Fibroblast of skin of right biceps (primary cell): ENCODE results near the gene DDR2.
A peak's percentile ranks its signal among the peaks of the same experiment; 100 is the strongest.

Experiments
- DNase-seq: peaks from one replicate; pipeline ENCODE4 v3.0.0-alpha.2; 2013

DDR2 gene

GRCh38 chr1:162631546-162632191, 595 bp upstream of the DDR2 start:
- peak; percentile 82 for DNase-seq

DNA sequence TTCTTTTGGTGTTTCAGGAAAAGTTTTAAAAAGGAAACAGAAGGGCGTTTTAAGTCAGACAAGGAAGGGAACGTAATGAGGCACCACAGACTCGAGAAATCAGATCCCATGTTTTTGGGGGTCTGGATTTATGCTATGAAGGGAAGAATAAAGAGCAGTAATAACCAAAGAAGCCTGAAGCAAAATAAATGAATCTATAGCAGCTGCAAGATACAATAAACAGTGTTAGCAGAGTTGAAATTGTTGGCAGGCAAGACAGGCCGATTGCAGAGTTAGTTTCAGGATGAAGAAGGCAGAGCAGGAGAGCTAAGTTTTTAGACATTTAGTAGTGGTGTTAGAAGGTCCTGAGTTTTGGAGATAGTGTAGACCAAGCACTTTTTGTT, 425 bp downstream of the DDR2 start:
- peak; percentile 30 for DNase-seq

DNA sequence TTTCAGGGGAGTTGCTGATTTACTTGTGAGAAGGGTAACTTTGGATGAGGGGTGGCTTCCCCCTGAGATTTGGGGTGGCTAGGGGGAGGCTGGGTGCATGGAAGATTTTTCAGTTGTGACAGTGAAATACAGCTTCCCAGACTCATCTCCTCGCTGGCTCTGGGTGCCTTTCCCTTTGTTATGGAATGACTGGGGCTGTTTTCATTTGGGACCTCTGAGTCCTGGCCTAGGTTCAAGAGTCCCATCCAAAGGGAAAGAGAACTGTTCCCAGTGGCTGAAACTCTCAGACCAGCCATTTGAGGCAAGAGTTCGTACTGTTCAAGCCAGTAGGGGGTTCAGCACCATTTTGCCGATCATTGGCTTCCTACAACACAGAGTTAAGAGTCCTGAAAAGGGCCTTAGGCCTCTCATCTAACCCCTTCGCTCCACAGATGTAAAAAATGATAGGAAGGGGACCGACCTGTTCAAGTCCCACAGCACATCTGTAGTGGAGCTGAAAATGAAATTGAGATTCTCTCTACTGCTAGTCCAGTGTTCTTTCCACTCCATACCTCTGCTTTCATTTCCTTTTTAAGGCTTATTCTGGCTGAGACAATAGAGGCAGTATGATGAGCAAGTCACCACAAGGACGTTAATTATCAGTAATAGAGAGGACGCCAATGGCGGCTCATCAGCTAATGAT, 958 bp downstream of the DDR2 start:
- peak; percentile 74 for DNase-seq

GRCh38 chr1:162635418-162635817, 3.2 kb downstream of the DDR2 start:
- DNase-seq, result no peak

DNA sequence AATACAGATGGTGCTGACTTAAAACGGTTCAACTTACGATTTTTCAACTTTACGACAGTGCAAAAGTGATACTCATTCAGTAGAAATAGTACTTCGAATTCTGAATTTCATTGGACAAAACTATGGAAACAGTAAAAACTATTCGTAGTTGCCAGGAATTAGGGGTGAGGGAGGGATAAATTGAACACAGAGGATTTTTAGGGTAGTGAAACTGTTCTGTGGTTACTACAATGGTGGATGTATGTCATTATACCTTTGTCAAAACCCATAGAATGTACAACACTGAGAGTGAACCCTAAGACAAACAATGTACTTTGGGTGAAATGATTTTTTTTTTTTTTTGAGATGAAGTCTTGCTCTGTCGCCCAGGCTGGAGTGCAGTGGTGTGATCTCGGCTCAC, 7.5 kb downstream of the DDR2 start:
- no peak for DNase-seq

GRCh38 chr1:162641114-162641513, 8.8 kb downstream of the DDR2 start:
- DNase-seq, result no peak

- DNase-seq, result no peak
Measured at GRCh38 chr1:162644986-162645314, 12.7 kb downstream of the DDR2 start.

- no peak for DNase-seq
Measured at GRCh38 chr1:162645666-162646065, 13.4 kb downstream of the DDR2 start.

DNA sequence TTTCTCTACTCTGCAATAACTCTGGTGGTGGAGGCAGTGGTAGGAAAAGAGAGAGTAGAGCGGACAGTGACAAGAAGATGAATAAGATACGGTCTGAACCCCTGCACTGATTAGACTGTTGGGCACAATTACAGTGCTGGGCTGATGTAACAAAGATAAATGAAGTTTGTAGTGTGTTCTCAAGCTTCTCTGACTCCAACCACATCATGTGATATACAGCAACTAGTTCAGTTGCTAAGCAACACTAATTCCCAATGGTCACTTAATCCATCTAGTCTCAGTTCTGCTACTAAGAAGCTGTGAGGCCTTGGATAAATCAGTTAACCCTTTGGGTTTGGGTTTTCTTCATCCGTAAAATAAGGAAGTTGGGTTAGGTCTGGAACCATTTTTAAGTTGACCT, 17.3 kb downstream of the DDR2 start:
- no peak for DNase-seq

DNA sequence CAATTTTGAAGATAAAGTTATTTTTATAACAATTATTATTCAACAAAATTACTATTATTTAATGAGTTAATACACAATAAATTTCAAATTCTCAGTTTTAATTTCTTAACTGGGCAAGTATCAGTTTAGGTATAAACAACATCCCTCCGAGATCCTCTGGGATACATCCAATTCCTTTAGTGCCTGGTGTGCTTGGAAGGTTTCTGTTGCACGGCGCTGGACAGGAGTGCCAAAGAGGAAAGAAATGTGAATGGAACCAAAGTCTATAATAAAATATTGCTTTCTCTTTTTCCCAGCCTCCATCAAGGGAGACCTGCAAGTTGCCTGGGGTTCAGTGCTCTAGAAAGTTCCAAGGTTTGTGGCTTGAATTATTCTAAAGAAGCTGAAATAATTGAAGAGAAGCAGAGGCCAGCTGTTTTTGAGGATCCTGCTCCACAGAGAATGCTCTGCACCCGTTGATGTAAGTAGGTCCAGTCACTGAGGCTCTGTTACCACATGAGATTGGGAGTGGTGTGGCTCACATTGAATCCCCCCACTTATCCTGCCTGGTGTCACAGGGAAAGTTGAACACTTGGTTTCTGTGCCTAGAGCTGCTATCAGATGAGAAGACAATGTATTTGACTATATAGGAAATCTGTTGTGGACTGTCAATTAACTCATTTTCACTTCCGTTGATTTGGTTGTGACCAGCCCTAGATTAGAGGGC, 22.8 kb downstream of the DDR2 start:
- no peak for DNase-seq

DNA sequence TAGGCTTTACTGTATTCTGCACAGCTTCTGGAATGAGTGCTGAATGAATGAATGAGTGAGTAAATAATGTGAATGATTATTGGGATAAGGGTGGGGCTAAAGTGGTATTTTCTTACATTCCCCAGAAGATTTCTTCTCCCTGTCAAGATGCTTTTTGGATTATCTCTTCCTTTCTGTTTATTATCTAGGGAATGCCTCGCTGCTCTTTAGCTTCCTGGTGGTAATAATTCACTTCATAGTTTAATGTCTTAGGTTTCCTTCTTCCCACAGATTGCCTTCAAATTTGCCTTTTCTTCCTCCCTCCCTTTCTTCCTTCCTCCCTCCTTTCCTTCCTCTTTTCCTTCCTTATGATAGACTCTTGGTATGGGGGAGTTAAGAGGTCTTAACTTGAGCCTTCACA, 24.0 kb downstream of the DDR2 start:
- DNase-seq, result no peak

- no peak for DNase-seq
Measured at GRCh38 chr1:162660574-162660973, 28.3 kb downstream of the DDR2 start.

DNA sequence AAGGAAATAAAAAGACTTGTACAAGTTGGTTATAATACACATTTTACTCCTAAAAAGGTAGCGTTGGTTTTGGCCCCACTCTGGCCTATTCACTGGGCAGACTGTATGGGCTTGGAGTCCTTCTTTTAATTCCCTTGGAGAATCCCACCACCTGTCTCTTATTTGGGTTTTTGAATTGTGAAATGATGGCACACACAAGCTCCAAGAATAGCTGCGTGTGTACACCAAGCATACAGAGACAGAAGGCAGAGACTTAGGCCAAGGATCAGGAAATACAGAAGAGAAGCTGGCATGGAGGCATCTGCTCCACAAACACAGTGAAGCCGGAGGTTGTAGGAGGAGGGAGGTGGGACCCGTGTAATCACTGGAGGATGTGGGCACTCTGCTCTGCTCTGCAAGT, 29.1 kb downstream of the DDR2 start:
- DNase-seq, result no peak

DNA sequence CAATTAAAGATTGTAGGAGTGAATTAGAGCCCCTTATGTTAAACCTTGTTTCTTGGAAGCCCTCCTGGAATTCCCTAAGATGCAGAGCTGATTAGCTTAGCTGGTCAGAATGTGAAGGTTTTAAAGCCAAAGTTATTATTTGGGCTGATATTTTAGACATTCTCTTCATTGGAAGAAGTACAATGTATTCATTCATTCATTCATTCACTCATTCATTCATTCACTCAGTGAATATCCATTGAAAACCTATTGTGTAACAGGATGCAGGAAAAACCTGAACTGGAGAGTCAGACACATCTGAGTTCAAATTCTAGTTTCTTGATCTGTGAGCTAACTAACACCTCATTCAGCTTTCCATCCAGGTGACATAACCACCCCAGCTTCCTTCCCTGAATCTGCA, 29.7 kb downstream of the DDR2 start:
- DNase-seq, result no peak

DNA sequence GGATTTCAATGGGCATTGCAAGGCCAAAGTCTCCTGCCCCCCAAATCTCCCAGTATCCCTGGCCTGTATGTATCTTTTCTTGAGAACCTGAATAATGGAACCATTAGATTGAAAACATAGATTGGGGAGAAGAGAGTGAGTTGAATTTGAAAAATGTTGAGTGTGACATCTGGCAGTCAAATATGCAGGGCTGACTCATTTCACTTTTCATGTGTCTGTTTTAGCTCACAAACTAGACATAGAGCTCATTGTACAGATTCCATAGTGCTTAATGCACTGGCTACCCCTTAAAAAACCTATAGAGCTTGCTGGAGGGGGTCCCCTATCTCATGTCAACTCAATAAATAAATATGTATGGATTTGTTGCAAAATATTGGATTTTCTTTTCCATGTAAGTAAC, 30.8 kb downstream of the DDR2 start:
- peak; percentile 80 for DNase-seq

DNA sequence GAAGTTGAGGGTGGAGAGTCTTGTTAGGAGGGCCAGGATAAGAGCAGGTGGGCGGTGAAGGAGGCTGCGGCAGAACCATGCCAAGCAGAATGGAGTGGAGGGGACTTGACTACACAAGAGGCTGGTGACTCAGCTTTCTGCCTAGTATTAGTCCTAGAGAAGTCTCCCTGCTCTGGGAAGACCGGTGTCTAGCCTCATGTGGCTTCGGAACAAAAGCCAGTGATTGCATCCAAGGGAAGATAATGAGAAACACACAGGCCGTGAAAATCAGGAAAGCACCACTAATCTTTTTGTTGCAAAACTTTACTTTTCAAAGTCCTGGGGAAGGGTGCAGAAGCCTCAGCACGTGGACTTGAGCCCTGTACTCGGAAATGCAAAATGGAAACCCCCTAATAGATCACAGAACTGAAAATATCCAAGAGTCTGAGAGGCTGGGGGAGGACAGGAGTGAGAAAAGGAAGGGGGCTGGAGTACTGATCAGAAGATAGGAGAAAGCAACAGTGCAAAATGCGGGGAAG, 31.4 kb downstream of the DDR2 start:
- DNase-seq, result peak; percentile 91

DNA sequence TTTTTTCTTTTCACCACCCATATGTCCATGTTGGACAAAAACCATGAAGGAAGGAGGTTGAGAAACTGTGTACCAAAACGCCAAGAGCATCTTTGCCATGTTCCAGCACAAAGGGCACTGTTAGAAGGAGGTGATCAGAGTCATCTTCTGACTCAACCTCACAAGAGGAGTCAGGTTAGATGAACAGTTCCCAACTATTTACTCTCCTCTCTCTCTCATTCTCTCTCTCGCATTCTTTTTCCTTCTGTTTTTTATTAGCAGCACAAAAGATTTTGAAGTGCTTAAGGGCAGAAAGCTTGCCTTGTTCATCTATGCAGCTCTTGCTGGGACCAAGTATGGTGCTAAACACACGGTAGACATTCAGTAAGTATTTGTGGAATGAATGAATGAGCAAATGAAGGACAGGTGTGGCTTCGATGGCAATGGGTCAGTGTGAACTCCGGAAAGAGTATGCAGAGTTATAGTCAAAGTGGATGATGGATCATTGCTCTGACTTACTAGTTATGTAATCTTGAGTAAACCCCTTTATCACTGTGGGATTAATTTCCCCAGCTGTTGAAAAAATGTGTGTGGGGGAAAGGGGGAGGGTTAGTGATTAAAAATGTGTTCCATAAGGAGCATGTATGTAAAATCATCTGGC, 33.9 kb downstream of the DDR2 start:
- peak; percentile 52 for DNase-seq

- no peak for DNase-seq
Measured at GRCh38 chr1:162667381-162668080, 35.3 kb downstream of the DDR2 start.

DNA sequence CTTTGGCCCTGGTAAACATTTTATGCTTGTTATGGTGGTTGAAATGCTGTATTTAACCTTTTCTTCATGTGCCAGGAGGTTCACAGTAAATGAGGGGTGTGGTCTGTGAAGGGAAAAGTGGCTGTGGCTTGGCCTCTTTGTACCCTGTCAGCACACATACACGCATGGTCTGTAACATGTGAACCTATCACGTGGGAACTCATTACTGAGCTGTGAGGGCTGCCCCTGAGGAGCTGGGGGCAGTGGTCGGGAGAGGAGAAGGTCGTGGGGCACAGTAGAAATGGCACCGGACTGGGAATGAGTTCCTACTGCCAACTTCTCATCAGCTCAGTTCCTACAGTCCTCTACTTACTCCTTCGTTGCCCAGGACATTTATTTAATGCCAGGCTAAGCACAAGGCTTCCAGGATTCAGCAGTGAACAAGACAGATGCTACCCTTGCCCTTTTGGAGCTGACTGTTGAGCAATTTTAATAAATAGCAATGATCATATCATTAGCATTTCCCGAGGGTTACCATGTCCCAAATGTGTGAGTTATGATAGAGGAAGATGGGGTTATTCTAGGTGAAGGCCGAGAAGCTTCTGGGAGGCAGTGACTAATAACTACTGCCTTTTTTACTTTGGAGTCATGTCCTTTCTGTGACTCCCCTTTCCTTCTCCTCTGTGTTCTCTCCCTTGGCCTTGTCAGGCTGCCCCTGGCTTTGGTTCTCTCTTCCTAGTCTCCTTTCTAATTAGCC, 38.8 kb downstream of the DDR2 start:
- DNase-seq, result peak; percentile 87

- DNase-seq, result no peak
Measured at GRCh38 chr1:162671664-162672410, 39.6 kb downstream of the DDR2 start.

DNA sequence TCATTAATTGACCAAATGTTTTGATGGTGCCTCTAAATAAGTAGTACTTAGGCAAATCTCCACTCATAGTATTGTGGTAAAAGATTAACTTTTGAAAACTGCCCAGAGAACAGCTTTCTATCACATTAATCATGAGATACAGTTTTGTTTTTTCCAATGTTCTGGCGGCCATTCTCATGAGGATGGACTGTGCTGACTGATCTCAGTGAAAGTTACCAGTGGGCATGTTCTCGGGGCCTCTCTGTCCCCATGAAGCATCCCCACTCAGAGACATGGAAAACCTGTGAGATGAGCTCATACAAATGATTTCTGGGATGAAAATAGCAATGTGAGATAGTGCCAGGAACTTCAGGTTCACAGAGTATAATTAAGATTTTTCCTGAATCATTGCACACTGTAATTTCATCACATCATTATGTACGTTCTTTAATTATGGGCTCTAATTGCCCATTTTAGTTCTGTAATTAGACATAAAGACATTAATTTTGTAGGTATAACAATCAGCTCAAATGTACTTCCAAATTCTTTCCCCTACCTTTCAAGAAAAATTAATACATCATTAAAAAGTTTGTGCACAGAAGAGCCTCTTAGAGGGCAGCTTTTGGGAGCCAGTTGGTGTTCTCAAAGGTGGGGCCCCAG, 40.5 kb downstream of the DDR2 start:
- DNase-seq, result peak; percentile 22
